H1 (cell line): ENCODE measurements around the gene GET3. TPM values are rescaled to one million over a fixed set of nuclear protein-coding genes. Genes with fewer than 3 reads are reported as not detected.

Experiments
- HDAC2 ChIP-seq, 2 experiments: fragments of 300-600 bp in 1 of 2; sonication (generic) in 1 of 2; IDR thresholded peaks; 2 replicates each; pipeline ENCODE4 v1.6.1; 2011 to 2012; ENCODE audit warnings: low read depth in 2 of 2, low read length in 2 of 2, mild to moderate bottlenecking in 2 of 2, moderate library complexity in 2 of 2, borderline replicate concordance in 1 of 2, inconsistent platforms in 1 of 2
- KDM1A ChIP-seq: fragments of 200-600, 300-600 bp; sonication (generic); IDR thresholded peaks from 2 replicates; pipeline ENCODE4 v1.7.1; 2016; ENCODE audit warnings: mild to moderate bottlenecking, low read length, borderline replicate concordance
- KDM4A ChIP-seq: IDR thresholded peaks from one replicate; pipeline ENCODE4 v1.7.1; 2012; ENCODE audit warnings: low read depth, mild to moderate bottlenecking, moderate library complexity, low read length, inconsistent platforms; ENCODE audit not compliant: severe bottlenecking
- KDM5A ChIP-seq: fragments of 200-600 bp; IDR thresholded peaks from 2 replicates; pipeline ENCODE4 v1.7.1; 2012; ENCODE audit warnings: mild to moderate bottlenecking, low read length, inconsistent platforms, mixed read lengths
- MAFK ChIP-seq: IDR thresholded peaks from 2 replicates; pipeline ENCODE4 v1.6.1; 2012; ENCODE audit warnings: low read depth, mild to moderate bottlenecking, improper control_type of control experiment, low read length
- RXRA ChIP-seq: IDR thresholded peaks from 2 replicates; pipeline ENCODE4 v1.6.1; 2011; ENCODE audit warnings: low read depth, mild to moderate bottlenecking, low read length, moderate library complexity; ENCODE audit not compliant: insufficient read depth
- TEAD4 ChIP-seq: IDR thresholded peaks from 2 replicates; pipeline ENCODE4 v1.6.1; 2012; ENCODE audit warnings: low read depth, low read length, inconsistent platforms, mixed read lengths
- polyA plus RNA-seq, 7 experiments: library from polyadenylated mRNA; depleted of rRNA in 3 of 7; stranded (reverse) in 5 of 7; unstranded in 2 of 7; fragments of >200 nt in 5 of 7; fragments of 200-250 nt in 2 of 7; gene quantifications; 1 replicate in 5 of 7; 2 replicates in 1 of 7; 4 replicates in 1 of 7; pipeline versions ENCODE4 v1.2.1 to v1.2.3, GENCODE V29; 2011 to 2013; ENCODE audit warnings: missing spikeins in 2 of 7, mixed read lengths in 2 of 7
- total RNA-seq: library from RNA; stranded (reverse); fragmentation: NEBNext Ultra II Directional; extraction: Animal tissue kit (Norgen Biotek cat#: 25700); gene quantifications from 2 replicates; pipeline ENCODE4 v1.2.1, GENCODE V29; 2021
- TF ChIP-seq, protein P1 (sequence below): fragments of 300-600 bp; sonication (generic); IDR thresholded peaks from 2 replicates; pipeline ENCODE4 v1.7.1; 2012; ENCODE audit warnings: low read length, moderate library complexity, mild to moderate bottlenecking, inconsistent platforms; ENCODE audit not compliant: insufficient replicate concordance
- TF ChIP-seq, protein P2 (sequence below): IDR thresholded peaks from 2 replicates; pipeline ENCODE4 v1.6.1; 2011; ENCODE audit warnings: low read length, improper control_type of control experiment

The GET3 gene
- total and polyA plus RNA-seq, 2 of the 8 experiments (the other 6 are each of a cell fraction or from before 2014, with no cell fraction given), result 105 to 297 TPM

DNA sequence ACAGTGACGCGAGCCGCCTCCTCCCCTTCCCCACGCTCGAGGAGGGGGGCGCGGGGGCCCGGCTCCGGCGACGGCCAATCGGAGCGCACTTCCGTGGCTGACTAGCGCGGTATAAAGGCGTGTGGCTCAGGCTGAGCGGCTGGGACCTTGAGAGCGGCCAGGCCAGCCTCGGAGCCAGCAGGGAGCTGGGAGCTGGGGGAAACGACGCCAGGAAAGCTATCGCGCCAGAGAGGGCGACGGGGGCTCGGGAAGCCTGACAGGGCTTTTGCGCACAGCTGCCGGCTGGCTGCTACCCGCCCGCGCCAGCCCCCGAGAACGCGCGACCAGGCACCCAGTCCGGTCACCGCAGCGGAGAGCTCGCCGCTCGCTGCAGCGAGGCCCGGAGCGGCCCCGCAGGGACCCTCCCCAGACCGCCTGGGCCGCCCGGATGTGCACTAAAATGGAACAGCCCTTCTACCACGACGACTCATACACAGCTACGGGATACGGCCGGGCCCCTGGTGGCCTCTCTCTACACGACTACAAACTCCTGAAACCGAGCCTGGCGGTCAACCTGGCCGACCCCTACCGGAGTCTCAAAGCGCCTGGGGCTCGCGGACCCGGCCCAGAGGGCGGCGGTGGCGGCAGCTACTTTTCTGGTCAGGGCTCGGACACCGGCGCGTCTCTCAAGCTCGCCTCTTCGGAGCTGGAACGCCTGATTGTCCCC lies 54.2 kb downstream of the GET3 start, which contains the start of gene JUNB (continued):
- TF ChIP-seq, protein P1, sequence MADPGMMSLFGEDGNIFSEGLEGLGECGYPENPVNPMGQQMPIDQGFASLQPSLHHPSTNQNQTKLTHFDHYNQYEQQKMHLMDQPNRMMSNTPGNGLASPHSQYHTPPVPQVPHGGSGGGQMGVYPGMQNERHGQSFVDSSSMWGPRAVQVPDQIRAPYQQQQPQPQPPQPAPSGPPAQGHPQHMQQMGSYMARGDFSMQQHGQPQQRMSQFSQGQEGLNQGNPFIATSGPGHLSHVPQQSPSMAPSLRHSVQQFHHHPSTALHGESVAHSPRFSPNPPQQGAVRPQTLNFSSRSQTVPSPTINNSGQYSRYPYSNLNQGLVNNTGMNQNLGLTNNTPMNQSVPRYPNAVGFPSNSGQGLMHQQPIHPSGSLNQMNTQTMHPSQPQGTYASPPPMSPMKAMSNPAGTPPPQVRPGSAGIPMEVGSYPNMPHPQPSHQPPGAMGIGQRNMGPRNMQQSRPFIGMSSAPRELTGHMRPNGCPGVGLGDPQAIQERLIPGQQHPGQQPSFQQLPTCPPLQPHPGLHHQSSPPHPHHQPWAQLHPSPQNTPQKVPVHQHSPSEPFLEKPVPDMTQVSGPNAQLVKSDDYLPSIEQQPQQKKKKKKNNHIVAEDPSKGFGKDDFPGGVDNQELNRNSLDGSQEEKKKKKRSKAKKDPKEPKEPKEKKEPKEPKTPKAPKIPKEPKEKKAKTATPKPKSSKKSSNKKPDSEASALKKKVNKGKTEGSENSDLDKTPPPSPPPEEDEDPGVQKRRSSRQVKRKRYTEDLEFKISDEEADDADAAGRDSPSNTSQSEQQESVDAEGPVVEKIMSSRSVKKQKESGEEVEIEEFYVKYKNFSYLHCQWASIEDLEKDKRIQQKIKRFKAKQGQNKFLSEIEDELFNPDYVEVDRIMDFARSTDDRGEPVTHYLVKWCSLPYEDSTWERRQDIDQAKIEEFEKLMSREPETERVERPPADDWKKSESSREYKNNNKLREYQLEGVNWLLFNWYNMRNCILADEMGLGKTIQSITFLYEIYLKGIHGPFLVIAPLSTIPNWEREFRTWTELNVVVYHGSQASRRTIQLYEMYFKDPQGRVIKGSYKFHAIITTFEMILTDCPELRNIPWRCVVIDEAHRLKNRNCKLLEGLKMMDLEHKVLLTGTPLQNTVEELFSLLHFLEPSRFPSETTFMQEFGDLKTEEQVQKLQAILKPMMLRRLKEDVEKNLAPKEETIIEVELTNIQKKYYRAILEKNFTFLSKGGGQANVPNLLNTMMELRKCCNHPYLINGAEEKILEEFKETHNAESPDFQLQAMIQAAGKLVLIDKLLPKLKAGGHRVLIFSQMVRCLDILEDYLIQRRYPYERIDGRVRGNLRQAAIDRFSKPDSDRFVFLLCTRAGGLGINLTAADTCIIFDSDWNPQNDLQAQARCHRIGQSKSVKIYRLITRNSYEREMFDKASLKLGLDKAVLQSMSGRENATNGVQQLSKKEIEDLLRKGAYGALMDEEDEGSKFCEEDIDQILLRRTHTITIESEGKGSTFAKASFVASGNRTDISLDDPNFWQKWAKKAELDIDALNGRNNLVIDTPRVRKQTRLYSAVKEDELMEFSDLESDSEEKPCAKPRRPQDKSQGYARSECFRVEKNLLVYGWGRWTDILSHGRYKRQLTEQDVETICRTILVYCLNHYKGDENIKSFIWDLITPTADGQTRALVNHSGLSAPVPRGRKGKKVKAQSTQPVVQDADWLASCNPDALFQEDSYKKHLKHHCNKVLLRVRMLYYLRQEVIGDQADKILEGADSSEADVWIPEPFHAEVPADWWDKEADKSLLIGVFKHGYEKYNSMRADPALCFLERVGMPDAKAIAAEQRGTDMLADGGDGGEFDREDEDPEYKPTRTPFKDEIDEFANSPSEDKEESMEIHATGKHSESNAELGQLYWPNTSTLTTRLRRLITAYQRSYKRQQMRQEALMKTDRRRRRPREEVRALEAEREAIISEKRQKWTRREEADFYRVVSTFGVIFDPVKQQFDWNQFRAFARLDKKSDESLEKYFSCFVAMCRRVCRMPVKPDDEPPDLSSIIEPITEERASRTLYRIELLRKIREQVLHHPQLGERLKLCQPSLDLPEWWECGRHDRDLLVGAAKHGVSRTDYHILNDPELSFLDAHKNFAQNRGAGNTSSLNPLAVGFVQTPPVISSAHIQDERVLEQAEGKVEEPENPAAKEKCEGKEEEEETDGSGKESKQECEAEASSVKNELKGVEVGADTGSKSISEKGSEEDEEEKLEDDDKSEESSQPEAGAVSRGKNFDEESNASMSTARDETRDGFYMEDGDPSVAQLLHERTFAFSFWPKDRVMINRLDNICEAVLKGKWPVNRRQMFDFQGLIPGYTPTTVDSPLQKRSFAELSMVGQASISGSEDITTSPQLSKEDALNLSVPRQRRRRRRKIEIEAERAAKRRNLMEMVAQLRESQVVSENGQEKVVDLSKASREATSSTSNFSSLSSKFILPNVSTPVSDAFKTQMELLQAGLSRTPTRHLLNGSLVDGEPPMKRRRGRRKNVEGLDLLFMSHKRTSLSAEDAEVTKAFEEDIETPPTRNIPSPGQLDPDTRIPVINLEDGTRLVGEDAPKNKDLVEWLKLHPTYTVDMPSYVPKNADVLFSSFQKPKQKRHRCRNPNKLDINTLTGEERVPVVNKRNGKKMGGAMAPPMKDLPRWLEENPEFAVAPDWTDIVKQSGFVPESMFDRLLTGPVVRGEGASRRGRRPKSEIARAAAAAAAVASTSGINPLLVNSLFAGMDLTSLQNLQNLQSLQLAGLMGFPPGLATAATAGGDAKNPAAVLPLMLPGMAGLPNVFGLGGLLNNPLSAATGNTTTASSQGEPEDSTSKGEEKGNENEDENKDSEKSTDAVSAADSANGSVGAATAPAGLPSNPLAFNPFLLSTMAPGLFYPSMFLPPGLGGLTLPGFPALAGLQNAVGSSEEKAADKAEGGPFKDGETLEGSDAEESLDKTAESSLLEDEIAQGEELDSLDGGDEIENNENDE, result no peak
- TF ChIP-seq HDAC2 (IDR thresholded peaks at IDR 0.05; ENCODE audit: borderline replicate concordance in 1 of 2, low read depth in 2 of 2, low read length in 2 of 2) (no peak), MAFK (no peak), RXRA (no peak), TEAD4 (no peak), KDM5A (no peak), KDM1A (no peak), KDM4A (no peak)
- TF ChIP-seq, protein P2, sequence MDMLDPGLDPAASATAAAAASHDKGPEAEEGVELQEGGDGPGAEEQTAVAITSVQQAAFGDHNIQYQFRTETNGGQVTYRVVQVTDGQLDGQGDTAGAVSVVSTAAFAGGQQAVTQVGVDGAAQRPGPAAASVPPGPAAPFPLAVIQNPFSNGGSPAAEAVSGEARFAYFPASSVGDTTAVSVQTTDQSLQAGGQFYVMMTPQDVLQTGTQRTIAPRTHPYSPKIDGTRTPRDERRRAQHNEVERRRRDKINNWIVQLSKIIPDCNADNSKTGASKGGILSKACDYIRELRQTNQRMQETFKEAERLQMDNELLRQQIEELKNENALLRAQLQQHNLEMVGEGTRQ, result no peak
